GM12873 (cell line): Measurements from ENCODE around the gene PIK3C2G.

ENCODE experiments used
- CTCF ChIP-seq: IDR thresholded peaks from 2 replicates; pipeline ENCODE4 v1.5.1; 2012; ENCODE audit warnings: low read depth, mild to moderate bottlenecking, moderate library complexity, low read length, control low read depth; ENCODE audit not compliant: insufficient read depth; ENCODE audit errors: missing control alignments

PIK3C2G gene

GRCh38 chr12:18261273-18261672 lies at the start of gene PIK3C2G:
Gene PIK3C2G, plus strand, starts transcription at chr12:18261518. Its CDS starts 20,564 bp downstream, at chr12:18282082.
- TF ChIP-seq CTCF, result no peak

GRCh38 chr12:18217966-18218365 lies 43.4 kb upstream of the PIK3C2G start:
- no peak for TF ChIP-seq CTCF

GRCh38 chr12:18221726-18222125 lies 39.6 kb upstream of the PIK3C2G start:
- no peak for TF ChIP-seq CTCF

GRCh38 chr12:18222699-18223098 lies 38.6 kb upstream of the PIK3C2G start:
- no peak for TF ChIP-seq CTCF

GRCh38 chr12:18224745-18225144 lies 36.6 kb upstream of the PIK3C2G start:
- no peak for TF ChIP-seq CTCF

- TF ChIP-seq CTCF, result no peak
These were observed 21.8 kb upstream of the PIK3C2G start for GRCh38 chr12:18239526-18239925.

GRCh38 chr12:18242380-18243089 lies 18.8 kb upstream of the PIK3C2G start:
- TF ChIP-seq CTCF, result no peak
